ENCODE measurements around the gene CNN1. TPM values are rescaled to one million over a fixed set of nuclear protein-coding genes. Genes with fewer than 3 reads are reported as not detected.

The CNN1 gene
- total RNA-seq, 1 experiment from 2014 or later = 0.98 TPM

DNA sequence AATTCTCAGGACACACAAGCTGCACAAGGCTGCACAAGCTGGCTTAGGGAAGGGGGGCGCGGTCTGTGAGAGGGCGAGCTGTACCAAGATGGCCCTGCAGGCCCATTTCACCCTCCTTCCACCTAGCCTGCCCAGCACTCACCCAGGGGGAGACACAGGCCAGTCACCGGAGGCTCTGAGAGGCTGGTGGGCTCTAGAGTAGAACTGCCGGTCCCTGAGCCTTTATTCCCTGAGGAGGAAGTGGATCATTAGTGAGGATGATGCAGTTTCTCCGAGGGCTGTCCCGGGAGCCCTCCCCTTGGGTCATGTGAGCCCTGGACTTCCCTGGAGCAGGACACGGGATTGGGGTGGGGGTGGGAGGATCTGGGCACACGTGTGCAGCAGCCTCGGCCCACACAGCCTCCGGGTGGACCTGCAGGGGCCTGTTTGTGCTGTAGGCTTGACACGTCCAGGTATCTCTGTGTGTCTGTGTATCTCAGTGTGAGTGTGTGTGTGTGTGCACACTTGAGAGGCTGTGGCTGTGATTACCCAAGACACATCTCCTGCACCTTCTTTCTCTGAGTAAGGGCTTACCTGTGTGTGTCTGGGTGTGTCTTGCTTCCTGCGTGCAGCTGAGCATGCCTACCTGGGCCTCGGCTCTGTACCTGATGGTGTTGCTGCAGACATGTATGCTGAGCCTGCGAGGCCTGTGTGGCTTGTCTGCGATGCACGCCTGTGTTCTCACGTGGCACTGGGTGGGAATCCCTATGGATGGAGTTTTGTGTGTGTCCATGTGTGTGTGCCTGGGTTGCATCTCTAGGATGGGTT is 39.0 kb downstream of the CNN1 start, which contains the start of gene ACP5:
Gene ACP5, minus strand, starts transcription at position 195 of the 807 bp plus-strand sequence. CDS start 328 bp downstream, outside the sequence.
- CTCF ChIA-PET = no interaction called here
- ATAC-seq = peak; percentile 46; the same call in 1 of the 2 replicates

DNA sequence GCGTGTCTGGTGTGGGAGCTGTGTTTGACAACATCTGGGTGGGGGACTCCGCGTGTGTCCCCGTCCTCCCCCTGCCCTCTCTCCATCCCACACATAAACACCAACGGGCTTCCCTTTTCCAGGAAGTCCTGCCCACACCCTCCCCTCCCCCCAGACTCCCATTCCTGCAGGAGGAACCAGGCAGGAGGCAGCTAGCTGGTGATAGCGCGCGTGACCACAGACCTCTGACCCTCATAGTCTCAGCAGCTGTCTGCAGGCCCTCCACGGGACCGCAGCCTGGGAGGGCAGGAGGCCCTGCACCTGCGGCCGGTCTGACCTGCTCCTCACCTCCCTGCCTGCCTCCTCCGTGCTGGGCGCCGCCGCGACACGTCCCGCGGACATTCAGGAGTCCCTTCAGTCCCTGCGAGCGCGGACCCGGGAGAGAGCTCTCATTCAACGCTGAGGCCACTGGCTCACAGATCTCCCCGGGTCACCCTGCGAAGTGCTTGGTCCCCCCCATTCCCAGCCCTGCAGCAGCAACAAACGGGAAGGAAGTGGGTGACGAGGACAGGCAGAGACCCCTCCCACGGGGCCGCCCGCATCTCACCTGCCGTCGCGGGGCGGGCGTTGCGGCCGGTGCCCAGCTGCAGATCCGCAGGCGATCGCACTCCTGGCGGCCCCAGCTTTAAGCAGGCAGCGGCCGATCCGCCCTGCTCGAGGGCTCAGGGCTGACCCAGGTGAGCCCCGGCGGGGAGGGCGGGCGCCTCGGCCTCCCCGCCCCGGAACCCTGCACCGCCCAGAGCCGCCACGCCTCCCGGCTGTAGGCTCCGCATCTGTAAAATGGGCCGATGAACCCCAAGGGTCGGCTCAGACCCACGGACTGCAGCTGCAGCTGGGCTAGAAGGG is 39.8 kb downstream of the CNN1 start:
- DNase-seq (ENCODE audit: low read depth, low spot score) (no peak), ATAC-seq (0 out of 2 replicates have a peak, but pooled peaks have one; percentile 31)
- Histone ChIP-seq H3K36me3 (ENCODE audit: control insufficient read depth, insufficient read depth, low read length) (no peaks in the 10 kb centered on the region), H3K27ac (ENCODE audit: low read length) (no peak overlapping the region), H3K4me3 (ENCODE audit: low read depth in 2 of 2, low read length in 2 of 2) (no peak overlapping the region), H3K4me1 (ENCODE audit: control insufficient read depth, insufficient read depth, low read length) (no peaks in the 10 kb centered on the region), H3K27me3 (ENCODE audit: control insufficient read depth, insufficient read depth, low read length) (no peaks in the 10 kb centered on the region), H3K9me3 (ENCODE audit: control insufficient read depth, insufficient read depth, low read depth, low read length) (no peaks in the 10 kb centered on the region)
- no peak for TF ChIP-seq POLR2AphosphoS5 (IDR thresholded peaks at IDR 0.05; ENCODE audit: low read depth, low read length)
- TF ChIP-seq, protein P1, sequence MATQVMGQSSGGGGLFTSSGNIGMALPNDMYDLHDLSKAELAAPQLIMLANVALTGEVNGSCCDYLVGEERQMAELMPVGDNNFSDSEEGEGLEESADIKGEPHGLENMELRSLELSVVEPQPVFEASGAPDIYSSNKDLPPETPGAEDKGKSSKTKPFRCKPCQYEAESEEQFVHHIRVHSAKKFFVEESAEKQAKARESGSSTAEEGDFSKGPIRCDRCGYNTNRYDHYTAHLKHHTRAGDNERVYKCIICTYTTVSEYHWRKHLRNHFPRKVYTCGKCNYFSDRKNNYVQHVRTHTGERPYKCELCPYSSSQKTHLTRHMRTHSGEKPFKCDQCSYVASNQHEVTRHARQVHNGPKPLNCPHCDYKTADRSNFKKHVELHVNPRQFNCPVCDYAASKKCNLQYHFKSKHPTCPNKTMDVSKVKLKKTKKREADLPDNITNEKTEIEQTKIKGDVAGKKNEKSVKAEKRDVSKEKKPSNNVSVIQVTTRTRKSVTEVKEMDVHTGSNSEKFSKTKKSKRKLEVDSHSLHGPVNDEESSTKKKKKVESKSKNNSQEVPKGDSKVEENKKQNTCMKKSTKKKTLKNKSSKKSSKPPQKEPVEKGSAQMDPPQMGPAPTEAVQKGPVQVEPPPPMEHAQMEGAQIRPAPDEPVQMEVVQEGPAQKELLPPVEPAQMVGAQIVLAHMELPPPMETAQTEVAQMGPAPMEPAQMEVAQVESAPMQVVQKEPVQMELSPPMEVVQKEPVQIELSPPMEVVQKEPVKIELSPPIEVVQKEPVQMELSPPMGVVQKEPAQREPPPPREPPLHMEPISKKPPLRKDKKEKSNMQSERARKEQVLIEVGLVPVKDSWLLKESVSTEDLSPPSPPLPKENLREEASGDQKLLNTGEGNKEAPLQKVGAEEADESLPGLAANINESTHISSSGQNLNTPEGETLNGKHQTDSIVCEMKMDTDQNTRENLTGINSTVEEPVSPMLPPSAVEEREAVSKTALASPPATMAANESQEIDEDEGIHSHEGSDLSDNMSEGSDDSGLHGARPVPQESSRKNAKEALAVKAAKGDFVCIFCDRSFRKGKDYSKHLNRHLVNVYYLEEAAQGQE (IDR thresholded peaks at IDR 0.05; ENCODE audit: insufficient read depth in 1 of 2, low read depth in 2 of 2, low read length in 1 of 2) = no peak
- no peak for TF ChIP-seq TCF7L2 (IDR thresholded peaks at IDR 0.05; ENCODE audit: low read depth, low read length)
- TF ChIP-seq, protein P2, sequence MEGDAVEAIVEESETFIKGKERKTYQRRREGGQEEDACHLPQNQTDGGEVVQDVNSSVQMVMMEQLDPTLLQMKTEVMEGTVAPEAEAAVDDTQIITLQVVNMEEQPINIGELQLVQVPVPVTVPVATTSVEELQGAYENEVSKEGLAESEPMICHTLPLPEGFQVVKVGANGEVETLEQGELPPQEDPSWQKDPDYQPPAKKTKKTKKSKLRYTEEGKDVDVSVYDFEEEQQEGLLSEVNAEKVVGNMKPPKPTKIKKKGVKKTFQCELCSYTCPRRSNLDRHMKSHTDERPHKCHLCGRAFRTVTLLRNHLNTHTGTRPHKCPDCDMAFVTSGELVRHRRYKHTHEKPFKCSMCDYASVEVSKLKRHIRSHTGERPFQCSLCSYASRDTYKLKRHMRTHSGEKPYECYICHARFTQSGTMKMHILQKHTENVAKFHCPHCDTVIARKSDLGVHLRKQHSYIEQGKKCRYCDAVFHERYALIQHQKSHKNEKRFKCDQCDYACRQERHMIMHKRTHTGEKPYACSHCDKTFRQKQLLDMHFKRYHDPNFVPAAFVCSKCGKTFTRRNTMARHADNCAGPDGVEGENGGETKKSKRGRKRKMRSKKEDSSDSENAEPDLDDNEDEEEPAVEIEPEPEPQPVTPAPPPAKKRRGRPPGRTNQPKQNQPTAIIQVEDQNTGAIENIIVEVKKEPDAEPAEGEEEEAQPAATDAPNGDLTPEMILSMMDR (IDR thresholded peaks at IDR 0.05) = no peak
- TF ChIP-seq SIN3A (IDR thresholded peaks at IDR 0.05; ENCODE audit: borderline replicate concordance, insufficient read depth, low read depth, low read length) = no peak
- in situ Hi-C loops (cut with HindIII; ENCODE audit: low pct_unique_long_range_greater_than_20kb, low sequenced_read_pairs) = no loop called here
- POLR2A ChIA-PET = no interaction called here
- no TSS peak for BruUV-seq (replicated peaks)
- intact Hi-C loops (cut with micrococcal nuclease; ENCODE audit: unreplicated experiment) = no loop called here
- CTCF ChIA-PET = no interaction called here

More for the DNA sequence above, 39.0 kb downstream of the CNN1 start, which contains the start of gene ACP5:
- Histone ChIP-seq H3K9me3 (ENCODE audit: control insufficient read depth, insufficient read depth, low read depth, low read length) (no peaks in the 10 kb centered on the region), H3K27me3 (ENCODE audit: control insufficient read depth, insufficient read depth, low read length) (no peaks in the 10 kb centered on the region), H3K4me1 (ENCODE audit: control insufficient read depth, insufficient read depth, low read length) (no peaks in the 10 kb centered on the region), H3K27ac (ENCODE audit: low read length) (no peak within 1 kb of the TSS), H3K4me3 (ENCODE audit: low read depth in 2 of 2, low read length in 2 of 2) (no peak within 1 kb of the TSS), H3K36me3 (ENCODE audit: control insufficient read depth, insufficient read depth, low read length) (no peaks in the 10 kb centered on the region)
- in situ Hi-C loops (cut with HindIII; ENCODE audit: low pct_unique_long_range_greater_than_20kb, low sequenced_read_pairs) = no loop called here
- TF ChIP-seq, protein P1 (IDR thresholded peaks at IDR 0.05; ENCODE audit: insufficient read depth in 1 of 2, low read depth in 2 of 2, low read length in 1 of 2) = no peak
- TF ChIP-seq, protein P2 (IDR thresholded peaks at IDR 0.05) = no peak
- TF ChIP-seq TCF7L2 (IDR thresholded peaks at IDR 0.05; ENCODE audit: low read depth, low read length) (no peak), SIN3A (IDR thresholded peaks at IDR 0.05; ENCODE audit: borderline replicate concordance, insufficient read depth, low read depth, low read length) (no peak), POLR2AphosphoS5 (IDR thresholded peaks at IDR 0.05; ENCODE audit: low read depth, low read length) (no peak)
- intact Hi-C loops (cut with micrococcal nuclease; ENCODE audit: unreplicated experiment) = no loop called here
- POLR2A ChIA-PET = interaction anchor here (0.5 kb wide), 1 partner anchor 114 kb away, joined by 4 read pairs; no protein-coding TSS in a partner anchor
- BruUV-seq (replicated peaks) = no TSS peak
- DNase-seq (ENCODE audit: low read depth, low spot score) = no peak

Data from Panc1 (cell line).